ENCODE measurements around the gene PTH2. TPM values are rescaled to one million over a fixed set of nuclear protein-coding genes. Genes with fewer than 3 reads are reported as not detected.

The PTH2 gene
- total RNA-seq, 1 donor from 2014 or later = not detected

DNA sequence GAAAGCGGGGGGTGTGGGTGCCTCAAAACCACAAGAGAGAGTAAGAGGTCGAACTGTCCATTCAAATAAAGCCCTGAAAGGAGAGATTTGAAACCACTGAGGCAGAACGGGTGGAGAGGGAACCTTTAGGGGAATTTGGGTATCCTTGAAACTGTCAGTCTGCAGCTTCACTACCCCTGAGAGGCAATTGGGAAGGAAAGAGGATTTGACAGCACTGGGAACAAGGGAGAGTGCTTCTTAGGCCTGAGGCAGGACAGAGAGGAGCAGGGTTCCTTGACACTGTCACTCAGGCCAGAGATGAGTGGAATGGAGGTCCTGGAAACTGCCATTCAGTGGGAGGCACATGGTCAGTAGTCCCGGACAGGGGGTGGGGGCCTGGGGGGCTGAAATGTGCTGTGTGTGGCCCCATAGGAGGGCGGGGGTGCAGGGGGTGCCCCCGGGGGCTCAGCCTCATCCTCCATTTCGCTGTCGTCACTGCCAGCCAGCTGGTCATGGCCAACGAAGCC lies 7.0 kb upstream of the PTH2 start:
- Mint-ChIP-seq H3K27me3 (ENCODE audit: unreplicated experiment) (peaks cover 74% of the 10 kb centered on the region), H3K4me1 (ENCODE audit: unreplicated experiment) (peaks cover 11% of the 10 kb centered on the region), H3K36me3 (ENCODE audit: unreplicated experiment) (peaks cover 2% of the 10 kb centered on the region), H3K4me3 (ENCODE audit: unreplicated experiment) (no peak overlapping the region), H3K27ac (ENCODE audit: unreplicated experiment) (no peak overlapping the region), H3K9me3 (ENCODE audit: unreplicated experiment) (no peaks in the 10 kb centered on the region)
- TF ChIP-seq, protein P1, sequence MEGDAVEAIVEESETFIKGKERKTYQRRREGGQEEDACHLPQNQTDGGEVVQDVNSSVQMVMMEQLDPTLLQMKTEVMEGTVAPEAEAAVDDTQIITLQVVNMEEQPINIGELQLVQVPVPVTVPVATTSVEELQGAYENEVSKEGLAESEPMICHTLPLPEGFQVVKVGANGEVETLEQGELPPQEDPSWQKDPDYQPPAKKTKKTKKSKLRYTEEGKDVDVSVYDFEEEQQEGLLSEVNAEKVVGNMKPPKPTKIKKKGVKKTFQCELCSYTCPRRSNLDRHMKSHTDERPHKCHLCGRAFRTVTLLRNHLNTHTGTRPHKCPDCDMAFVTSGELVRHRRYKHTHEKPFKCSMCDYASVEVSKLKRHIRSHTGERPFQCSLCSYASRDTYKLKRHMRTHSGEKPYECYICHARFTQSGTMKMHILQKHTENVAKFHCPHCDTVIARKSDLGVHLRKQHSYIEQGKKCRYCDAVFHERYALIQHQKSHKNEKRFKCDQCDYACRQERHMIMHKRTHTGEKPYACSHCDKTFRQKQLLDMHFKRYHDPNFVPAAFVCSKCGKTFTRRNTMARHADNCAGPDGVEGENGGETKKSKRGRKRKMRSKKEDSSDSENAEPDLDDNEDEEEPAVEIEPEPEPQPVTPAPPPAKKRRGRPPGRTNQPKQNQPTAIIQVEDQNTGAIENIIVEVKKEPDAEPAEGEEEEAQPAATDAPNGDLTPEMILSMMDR (IDR thresholded peaks at IDR 0.05) = no peak
- DNase-seq (ENCODE audit: extremely low spot score, unreplicated experiment) = no peak

- no peak overlapping the region for H3K4me3 Mint-ChIP-seq (ENCODE audit: unreplicated experiment)
- H3K9me3 Mint-ChIP-seq (ENCODE audit: unreplicated experiment) = no peaks in the 10 kb centered on the region
Measured at GRCh38 chr19:49428547-49429451, 5.6 kb upstream of the PTH2 start.

GRCh38 chr19:49427855-49428546 lies 4.8 kb upstream of the PTH2 start:
- TF ChIP-seq, protein P1 (IDR thresholded peaks at IDR 0.05) = no peak
- Mint-ChIP-seq H3K4me1 (ENCODE audit: unreplicated experiment) (peaks cover 18% of the 10 kb centered on the region), H3K27me3 (ENCODE audit: unreplicated experiment) (peaks cover 80% of the 10 kb centered on the region), H3K9me3 (ENCODE audit: unreplicated experiment) (no peaks in the 10 kb centered on the region), H3K36me3 (ENCODE audit: unreplicated experiment) (peaks cover 2% of the 10 kb centered on the region), H3K4me3 (ENCODE audit: unreplicated experiment) (no peak overlapping the region), H3K27ac (ENCODE audit: unreplicated experiment) (no peak overlapping the region)
- no peak for DNase-seq (ENCODE audit: extremely low spot score, unreplicated experiment)

More at GRCh38 chr19:49428547-49429451, 5.6 kb upstream of the PTH2 start:
- TF ChIP-seq, protein P1 (IDR thresholded peaks at IDR 0.05) = no peak
- no peak for DNase-seq (ENCODE audit: extremely low spot score, unreplicated experiment)
- Mint-ChIP-seq H3K4me1 (ENCODE audit: unreplicated experiment) (peaks cover 13% of the 10 kb centered on the region), H3K27ac (ENCODE audit: unreplicated experiment) (no peak overlapping the region), H3K27me3 (ENCODE audit: unreplicated experiment) (peaks cover 80% of the 10 kb centered on the region), H3K36me3 (ENCODE audit: unreplicated experiment) (peaks cover 2% of the 10 kb centered on the region)

DNA sequence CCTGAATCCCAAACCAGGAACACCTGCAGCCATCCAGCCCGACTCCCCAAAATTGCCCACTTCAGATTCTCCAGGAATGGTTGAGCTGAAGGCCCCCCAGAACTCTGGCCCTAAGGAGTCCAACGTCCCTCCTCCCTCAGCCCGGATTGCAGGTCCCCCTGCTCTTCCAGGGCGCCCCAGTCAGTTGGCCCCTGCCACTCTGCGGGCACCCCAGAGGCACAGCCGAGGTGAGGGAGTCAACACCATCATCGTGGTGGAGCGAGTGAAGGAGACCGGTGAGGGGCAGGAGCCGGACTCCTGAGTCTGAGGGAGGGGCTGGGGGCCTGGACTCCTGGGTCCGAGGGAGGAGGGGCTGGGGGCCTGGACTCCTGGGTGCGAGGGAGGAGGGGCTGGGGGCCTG lies 4.1 kb upstream of the PTH2 start:
- H3K9me3 Mint-ChIP-seq (ENCODE audit: unreplicated experiment) = no peaks in the 10 kb centered on the region
- no peak overlapping the region for H3K27ac Mint-ChIP-seq (ENCODE audit: unreplicated experiment)
- no peak for DNase-seq (ENCODE audit: extremely low spot score, unreplicated experiment)
- H3K27me3 Mint-ChIP-seq (ENCODE audit: unreplicated experiment) = peaks cover 84% of the 10 kb centered on the region
- TF ChIP-seq, protein P1 (IDR thresholded peaks at IDR 0.05) = no peak
- H3K4me1 Mint-ChIP-seq (ENCODE audit: unreplicated experiment) = peaks cover 23% of the 10 kb centered on the region
- H3K4me3 Mint-ChIP-seq (ENCODE audit: unreplicated experiment) = no peak overlapping the region
- H3K36me3 Mint-ChIP-seq (ENCODE audit: unreplicated experiment) = peaks cover 2% of the 10 kb centered on the region
